BLaER1 (cell line): Measurements from ENCODE around the gene FAM222B.
A peak's percentile ranks its signal among the peaks of the same experiment; 100 is the strongest.

Experiments used
- H3K27ac ChIP-seq: shearing (Covaris generic); formaldehyde crosslinking; 2 replicates; pipeline ENCODE4 v1.8.1; 2022
- H3K27me3 ChIP-seq: shearing (Covaris generic); formaldehyde crosslinking; 2 replicates; pipeline ENCODE4 v1.8.1; 2022
- H3K36me3 ChIP-seq: shearing (Covaris generic); formaldehyde crosslinking; 2 replicates; pipeline ENCODE4 v1.8.1; 2022
- H3K4me1 ChIP-seq: shearing (Covaris generic); formaldehyde crosslinking; 2 replicates; pipeline ENCODE4 v1.8.1; 2022
- H3K4me2 ChIP-seq: shearing (Covaris generic); formaldehyde crosslinking; 2 replicates; pipeline ENCODE4 v1.8.1; 2022
- H3K4me3 ChIP-seq: shearing (Covaris generic); formaldehyde crosslinking; 2 replicates; pipeline ENCODE4 v1.8.1; 2022
- H3K9ac ChIP-seq: shearing (Covaris generic); formaldehyde crosslinking; 2 replicates; pipeline ENCODE4 v1.8.1; 2022
- H3K9me3 ChIP-seq: shearing (Covaris generic); formaldehyde crosslinking; 2 replicates; pipeline ENCODE4 v1.8.1; 2022
- H4K20me1 ChIP-seq: shearing (Covaris generic); formaldehyde crosslinking; 2 replicates; pipeline ENCODE4 v1.8.1; 2022
- Cebpa-rat ChIP-seq: shearing (Covaris generic); IDR thresholded peaks from 2 replicates; pipeline ENCODE4 v1.8.1; 2022

The FAM222B gene

GRCh38 chr17:28734712-28735241 lies 107.8 kb downstream of the FAM222B start:
- Histone ChIP-seq H3K4me2 (0 out of 2 replicates have a peak overlapping the region, but pooled peaks have one; percentile 2), H3K4me1 (peaks cover 51% of the 10 kb centered on the region), H3K36me3 (peaks cover 19% of the 10 kb centered on the region; the same call in 1 of the 2 replicates), H3K9me3 (peaks cover 3% of the 10 kb centered on the region; the same call in 1 of the 2 replicates), H3K9ac (no peak overlapping the region), H3K27me3 (no peaks in the 10 kb centered on the region), H3K4me3 (no peak overlapping the region), H4K20me1 (no peaks in the 10 kb centered on the region), H3K27ac (0 out of 2 replicates have a peak overlapping the region, but pooled peaks have one; percentile 4)
- no peak for TF ChIP-seq Cebpa-rat

GRCh38 chr17:28733346-28733745 lies 109.2 kb downstream of the FAM222B start:
- Histone ChIP-seq H3K27ac (no peak overlapping the region), H3K4me1 (peaks cover 45% of the 10 kb centered on the region), H3K36me3 (peaks cover 19% of the 10 kb centered on the region; the same call in 1 of the 2 replicates), H3K4me3 (no peak overlapping the region), H3K27me3 (no peaks in the 10 kb centered on the region), H3K4me2 (no peak overlapping the region), H4K20me1 (no peaks in the 10 kb centered on the region), H3K9me3 (peaks cover 3% of the 10 kb centered on the region; the same call in 1 of the 2 replicates), H3K9ac (no peak overlapping the region)
- no peak for TF ChIP-seq Cebpa-rat

- 0 out of 2 replicates have a peak overlapping the region, but pooled peaks have one; percentile 100 for H3K4me2 ChIP-seq
- no peaks in the 10 kb centered on the region for H3K27me3 ChIP-seq
- peaks cover 46% of the 10 kb centered on the region for H3K4me1 ChIP-seq
- no peak overlapping the region for H3K27ac ChIP-seq
- no peaks in the 10 kb centered on the region for H3K9me3 ChIP-seq
- no peak for TF ChIP-seq Cebpa-rat
- peaks cover 9% of the 10 kb centered on the region for H4K20me1 ChIP-seq
- H3K4me3 ChIP-seq = no peak overlapping the region
- peaks cover 16% of the 10 kb centered on the region; the same call in 1 of the 2 replicates for H3K36me3 ChIP-seq
- no peak overlapping the region for H3K9ac ChIP-seq
Measured at GRCh38 chr17:28729950-28730330, 112.7 kb downstream of the FAM222B start.

- H4K20me1 ChIP-seq = peaks cover 22% of the 10 kb centered on the region
- no peaks in the 10 kb centered on the region for H3K27me3 ChIP-seq
Measured at GRCh38 chr17:28728364-28729200, 114.0 kb downstream of the FAM222B start, which contains the start of gene NEK8. TSS of gene NEK8 (plus strand) at chr17:28728788. CDS start at chr17:28728814, 26 bp downstream.

GRCh38 chr17:28726627-28727491 lies 115.7 kb downstream of the FAM222B start:
- peaks cover 40% of the 10 kb centered on the region for H4K20me1 ChIP-seq
- peak overlapping the region; percentile 100 for H3K4me2 ChIP-seq
- no peak for TF ChIP-seq Cebpa-rat
- no peaks in the 10 kb centered on the region for H3K9me3 ChIP-seq
- H3K4me3 ChIP-seq = peak overlapping the region; percentile 84
- H3K9ac ChIP-seq = peak overlapping the region; percentile 86
- peaks cover 34% of the 10 kb centered on the region for H3K36me3 ChIP-seq
- peak overlapping the region; percentile 45; the same call in 1 of the 2 replicates for H3K27ac ChIP-seq
- H3K4me1 ChIP-seq = peaks cover 66% of the 10 kb centered on the region
- no peaks in the 10 kb centered on the region for H3K27me3 ChIP-seq

More at GRCh38 chr17:28728364-28729200, 114.0 kb downstream of the FAM222B start, which contains the start of gene NEK8:
- Histone ChIP-seq H3K4me3 (peak within 1 kb of the TSS; percentile 84), H3K36me3 (peaks cover 17% of the 10 kb centered on the region), H3K27ac (peak within 1 kb of the TSS; percentile 91), H3K9ac (peak within 1 kb of the TSS; percentile 86), H3K4me1 (peaks cover 49% of the 10 kb centered on the region), H3K9me3 (no peaks in the 10 kb centered on the region), H3K4me2 (peak within 1 kb of the TSS; percentile 100)
- no peak for TF ChIP-seq Cebpa-rat

GRCh38 chr17:28726226-28726626 lies 116.4 kb downstream of the FAM222B start, which contains the start of gene TLCD1:
TSS of gene TLCD1 (minus strand) at chr17:28726233. CDS start at chr17:28726097, 136 bp downstream.
- no peaks in the 10 kb centered on the region for H3K9me3 ChIP-seq
- no peaks in the 10 kb centered on the region for H3K27me3 ChIP-seq
- peak within 1 kb of the TSS; percentile 87 for H3K27ac ChIP-seq
- peak within 1 kb of the TSS; percentile 84 for H3K4me3 ChIP-seq
- H4K20me1 ChIP-seq = peaks cover 46% of the 10 kb centered on the region
- H3K4me1 ChIP-seq = peaks cover 73% of the 10 kb centered on the region
- H3K4me2 ChIP-seq = peak within 1 kb of the TSS; percentile 100
- peaks cover 40% of the 10 kb centered on the region for H3K36me3 ChIP-seq
- H3K9ac ChIP-seq = peak within 1 kb of the TSS; percentile 86
- TF ChIP-seq Cebpa-rat = no peak

- H4K20me1 ChIP-seq = peaks cover 51% of the 10 kb centered on the region
- no peaks in the 10 kb centered on the region for H3K9me3 ChIP-seq
- H3K27me3 ChIP-seq = no peaks in the 10 kb centered on the region
- H3K36me3 ChIP-seq = peaks cover 45% of the 10 kb centered on the region
- TF ChIP-seq Cebpa-rat = no peak
- H3K9ac ChIP-seq = peak overlapping the region; percentile 81
- peak overlapping the region; percentile 84 for H3K4me3 ChIP-seq
- H3K27ac ChIP-seq = peak overlapping the region; percentile 87
- H3K4me2 ChIP-seq = peak overlapping the region; percentile 100
- H3K4me1 ChIP-seq = peaks cover 76% of the 10 kb centered on the region
Measured at GRCh38 chr17:28725660-28726225, 116.8 kb downstream of the FAM222B start.

GRCh38 chr17:28725166-28725659 lies 117.4 kb downstream of the FAM222B start:
- Histone ChIP-seq H3K4me2 (peak overlapping the region; percentile 100), H3K9ac (peak overlapping the region; percentile 81), H4K20me1 (peaks cover 56% of the 10 kb centered on the region), H3K27ac (peak overlapping the region; percentile 87), H3K36me3 (peaks cover 46% of the 10 kb centered on the region), H3K4me3 (peak overlapping the region; percentile 84), H3K9me3 (no peaks in the 10 kb centered on the region), H3K27me3 (no peaks in the 10 kb centered on the region), H3K4me1 (peaks cover 74% of the 10 kb centered on the region)
- no peak for TF ChIP-seq Cebpa-rat
